ENCODE results near the gene ZNF326.
"Not testable (repeated sequence)": the region's sequence is repeated elsewhere in the genome, so short reads cannot be mapped to it uniquely, and the experiment has no call there.

Gene ZNF326

GRCh38 chr1:89966656-89967055 is 28.3 kb upstream of the ZNF326 start:
- DNase-seq = no peak

GRCh38 chr1:89971600-89971999 is 23.3 kb upstream of the ZNF326 start:
- no peak for DNase-seq

GRCh38 chr1:89972024-89972423 is 22.9 kb upstream of the ZNF326 start:
- DNase-seq = no peak

- no peak for DNase-seq
Measured at GRCh38 chr1:89973471-89974127, 21.3 kb upstream of the ZNF326 start.

- no peak for DNase-seq
Measured at GRCh38 chr1:89974256-89974655, 20.7 kb upstream of the ZNF326 start.

GRCh38 chr1:89974696-89975470 is 20.0 kb upstream of the ZNF326 start:
- DNase-seq = no peak

- no peak for DNase-seq
Measured at GRCh38 chr1:89975540-89976125, 19.3 kb upstream of the ZNF326 start.

- DNase-seq = no peak
Measured at GRCh38 chr1:89978755-89979154, 16.2 kb upstream of the ZNF326 start.

- DNase-seq = no peak
Measured at GRCh38 chr1:89980605-89981004, 14.3 kb upstream of the ZNF326 start.

- DNase-seq = not testable (repeated sequence)
Measured at GRCh38 chr1:89982846-89983245, 12.1 kb upstream of the ZNF326 start.

GRCh38 chr1:89984564-89985116 is 10.3 kb upstream of the ZNF326 start:
- DNase-seq = not testable (repeated sequence)

- DNase-seq = no peak
Measured at GRCh38 chr1:89986020-89986419, 8.9 kb upstream of the ZNF326 start.

GRCh38 chr1:89987159-89987819 is 7.6 kb upstream of the ZNF326 start:
- peak; percentile 81 for DNase-seq

GRCh38 chr1:89989099-89989498 is 5.8 kb upstream of the ZNF326 start:
- no peak for DNase-seq

GRCh38 chr1:89989799-89990198 is 5.1 kb upstream of the ZNF326 start:
- no peak for DNase-seq

- DNase-seq = no peak
Measured at GRCh38 chr1:89990976-89991831, 3.7 kb upstream of the ZNF326 start.

GRCh38 chr1:89993541-89993940 is 1.4 kb upstream of the ZNF326 start:
- DNase-seq = no peak

- DNase-seq = no peak
Measured at GRCh38 chr1:89994231-89994804, 592 bp upstream of the ZNF326 start.

GRCh38 chr1:89995598-89996449 is 914 bp downstream of the ZNF326 start:
- DNase-seq = peak; percentile 30

- no peak for DNase-seq
Measured at GRCh38 chr1:89996450-89997110, 1.7 kb downstream of the ZNF326 start.

Measured in CD4-positive, alpha-beta T cell treated with Interleukin-4 for 4 hours (primary cell).